ENCODE measurements around the gene CNKSR2. TPM values are rescaled to one million over a fixed set of nuclear protein-coding genes. Genes with fewer than 3 reads are reported as not detected.

Gene CNKSR2
- total RNA-seq, 1 donor from 2014 or later: 18.5 TPM

DNA sequence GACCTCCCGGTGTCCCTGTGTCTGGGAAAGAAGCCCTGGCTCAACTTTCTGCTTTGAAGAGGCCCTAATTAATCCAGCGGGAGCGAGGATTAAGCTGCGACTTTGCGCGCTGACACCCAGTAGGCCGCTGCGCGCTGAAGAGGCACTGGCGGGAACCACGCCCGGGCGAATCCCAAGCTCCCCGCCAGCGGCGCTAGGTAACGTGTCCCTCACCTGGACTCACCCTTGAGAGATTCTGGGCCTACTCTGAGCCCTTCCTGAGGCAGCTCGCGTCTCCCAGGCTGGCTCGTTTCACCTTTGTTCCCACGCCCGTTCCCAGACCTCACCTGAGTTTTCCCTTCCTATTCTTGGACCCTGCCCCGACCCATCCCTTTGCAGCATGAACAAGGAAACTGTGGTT, 284.5 kb downstream of the CNKSR2 start:
- no peak for DNase-seq
- H3K9me3 Mint-ChIP-seq (ENCODE audit: unreplicated experiment): peaks cover 3% of the 10 kb centered on the region
- TF ChIP-seq, protein P1, sequence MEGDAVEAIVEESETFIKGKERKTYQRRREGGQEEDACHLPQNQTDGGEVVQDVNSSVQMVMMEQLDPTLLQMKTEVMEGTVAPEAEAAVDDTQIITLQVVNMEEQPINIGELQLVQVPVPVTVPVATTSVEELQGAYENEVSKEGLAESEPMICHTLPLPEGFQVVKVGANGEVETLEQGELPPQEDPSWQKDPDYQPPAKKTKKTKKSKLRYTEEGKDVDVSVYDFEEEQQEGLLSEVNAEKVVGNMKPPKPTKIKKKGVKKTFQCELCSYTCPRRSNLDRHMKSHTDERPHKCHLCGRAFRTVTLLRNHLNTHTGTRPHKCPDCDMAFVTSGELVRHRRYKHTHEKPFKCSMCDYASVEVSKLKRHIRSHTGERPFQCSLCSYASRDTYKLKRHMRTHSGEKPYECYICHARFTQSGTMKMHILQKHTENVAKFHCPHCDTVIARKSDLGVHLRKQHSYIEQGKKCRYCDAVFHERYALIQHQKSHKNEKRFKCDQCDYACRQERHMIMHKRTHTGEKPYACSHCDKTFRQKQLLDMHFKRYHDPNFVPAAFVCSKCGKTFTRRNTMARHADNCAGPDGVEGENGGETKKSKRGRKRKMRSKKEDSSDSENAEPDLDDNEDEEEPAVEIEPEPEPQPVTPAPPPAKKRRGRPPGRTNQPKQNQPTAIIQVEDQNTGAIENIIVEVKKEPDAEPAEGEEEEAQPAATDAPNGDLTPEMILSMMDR (IDR thresholded peaks at IDR 0.05; ENCODE audit: partially characterized antibody, unreplicated experiment): no peak
- H3K36me3 Mint-ChIP-seq (ENCODE audit: unreplicated experiment): no peaks in the 10 kb centered on the region
- no peaks in the 10 kb centered on the region for H3K4me1 Mint-ChIP-seq (ENCODE audit: low read depth, unreplicated experiment)
- H3K27me3 Mint-ChIP-seq (ENCODE audit: unreplicated experiment): peaks cover 5% of the 10 kb centered on the region
- no peak overlapping the region for H3K27ac Mint-ChIP-seq (ENCODE audit: unreplicated experiment)
- H3K4me3 Mint-ChIP-seq (ENCODE audit: unreplicated experiment): peak overlapping the region; percentile 74

- Mint-ChIP-seq H3K4me3 (ENCODE audit: unreplicated experiment) (peak overlapping the region; percentile 74), H3K27ac (ENCODE audit: unreplicated experiment) (no peak overlapping the region), H3K4me1 (ENCODE audit: low read depth, unreplicated experiment) (no peaks in the 10 kb centered on the region), H3K36me3 (ENCODE audit: unreplicated experiment) (no peaks in the 10 kb centered on the region), H3K27me3 (ENCODE audit: unreplicated experiment) (peaks cover 5% of the 10 kb centered on the region), H3K9me3 (ENCODE audit: unreplicated experiment) (peaks cover 3% of the 10 kb centered on the region)
- no peak for DNase-seq
- TF ChIP-seq, protein P1 (IDR thresholded peaks at IDR 0.05; ENCODE audit: partially characterized antibody, unreplicated experiment): no peak
These were observed 285.1 kb downstream of the CNKSR2 start for GRCh38 chrX:21659320-21659719.

- TF ChIP-seq, protein P1 (IDR thresholded peaks at IDR 0.05; ENCODE audit: partially characterized antibody, unreplicated experiment): no peak
- no peak for DNase-seq
- H3K27ac Mint-ChIP-seq (ENCODE audit: unreplicated experiment): no peak overlapping the region
- H3K4me1 Mint-ChIP-seq (ENCODE audit: low read depth, unreplicated experiment): no peaks in the 10 kb centered on the region
- no peak overlapping the region for H3K4me3 Mint-ChIP-seq (ENCODE audit: unreplicated experiment)
- H3K27me3 Mint-ChIP-seq (ENCODE audit: unreplicated experiment): peaks cover 7% of the 10 kb centered on the region
- no peaks in the 10 kb centered on the region for H3K36me3 Mint-ChIP-seq (ENCODE audit: unreplicated experiment)
- peaks cover 3% of the 10 kb centered on the region for H3K9me3 Mint-ChIP-seq (ENCODE audit: unreplicated experiment)
These were observed 285.9 kb downstream of the CNKSR2 start for GRCh38 chrX:21660156-21660555.

- DNase-seq: no peak
- TF ChIP-seq, protein P1 (IDR thresholded peaks at IDR 0.05; ENCODE audit: partially characterized antibody, unreplicated experiment): no peak
- Mint-ChIP-seq H3K4me1 (ENCODE audit: low read depth, unreplicated experiment) (no peaks in the 10 kb centered on the region), H3K36me3 (ENCODE audit: unreplicated experiment) (no peaks in the 10 kb centered on the region), H3K27me3 (ENCODE audit: unreplicated experiment) (peaks cover 7% of the 10 kb centered on the region), H3K4me3 (ENCODE audit: unreplicated experiment) (no peak overlapping the region), H3K9me3 (ENCODE audit: unreplicated experiment) (peaks cover 3% of the 10 kb centered on the region), H3K27ac (ENCODE audit: unreplicated experiment) (no peak overlapping the region)
These were observed 287.1 kb downstream of the CNKSR2 start for GRCh38 chrX:21661316-21661715.

DNA sequence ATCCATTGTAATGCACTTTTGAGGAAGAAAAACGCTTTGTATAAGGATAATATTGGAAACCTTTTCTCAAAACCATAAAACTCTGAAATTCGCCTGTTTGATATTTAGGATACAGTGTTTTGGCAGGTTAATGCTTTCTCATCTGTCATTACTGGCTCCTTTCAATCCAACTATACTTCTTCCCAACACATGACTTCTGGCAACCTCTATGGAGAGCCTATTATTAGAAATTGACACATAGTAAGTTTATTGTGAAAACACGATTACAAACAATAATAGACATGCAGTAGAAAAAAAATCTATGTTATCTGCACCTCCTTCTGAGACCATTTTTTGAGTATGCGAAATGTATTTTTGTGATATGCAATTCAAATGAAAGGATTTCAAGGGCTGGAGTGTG, 288.5 kb downstream of the CNKSR2 start:
- Mint-ChIP-seq H3K27me3 (ENCODE audit: unreplicated experiment) (peaks cover 7% of the 10 kb centered on the region), H3K9me3 (ENCODE audit: unreplicated experiment) (peaks cover 3% of the 10 kb centered on the region), H3K4me3 (ENCODE audit: unreplicated experiment) (no peak overlapping the region), H3K27ac (ENCODE audit: unreplicated experiment) (no peak overlapping the region), H3K4me1 (ENCODE audit: low read depth, unreplicated experiment) (no peaks in the 10 kb centered on the region), H3K36me3 (ENCODE audit: unreplicated experiment) (no peaks in the 10 kb centered on the region)
- no peak for DNase-seq
- TF ChIP-seq, protein P1 (IDR thresholded peaks at IDR 0.05; ENCODE audit: partially characterized antibody, unreplicated experiment): no peak
